CD4-positive, alpha-beta T cell treated with Interleukin-17A for 4 hours (primary cell): Measurements from ENCODE around the gene MACF1.

Source experiments
- DNase-seq: peaks from one replicate; pipeline ENCODE4 v3.0.0-alpha.2; 2020; ENCODE audit warnings: mixed read lengths

MACF1 gene

DNA sequence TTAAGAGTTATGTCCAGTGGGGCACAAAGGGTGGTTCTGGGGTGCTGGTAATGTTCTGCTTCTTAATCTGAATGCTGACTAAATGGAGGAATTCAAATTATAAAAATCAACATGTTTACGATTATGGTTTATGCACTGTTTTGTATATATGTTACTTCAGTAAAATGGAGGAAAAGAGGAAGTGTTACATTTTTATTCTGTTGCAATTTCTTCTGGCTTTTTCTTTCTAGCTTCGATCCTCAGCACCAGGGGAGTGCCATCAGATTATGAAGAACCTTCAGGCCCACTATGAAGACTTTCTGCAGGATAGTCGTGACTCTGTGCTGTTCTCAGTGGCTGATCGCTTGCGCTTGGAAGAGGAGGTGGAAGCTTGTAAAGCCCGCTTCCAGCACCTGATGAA lies 105.5 kb downstream of the MACF1 start:
- DNase-seq, result no peak

- DNase-seq, result no peak
Observed at GRCh38 chr1:39310691-39311090, 106.2 kb downstream of the MACF1 start.

GRCh38 chr1:39317111-39317510 lies 112.6 kb downstream of the MACF1 start:
- DNase-seq, result no peak

- no peak for DNase-seq
Observed at GRCh38 chr1:39317910-39318633, 113.6 kb downstream of the MACF1 start.

DNA sequence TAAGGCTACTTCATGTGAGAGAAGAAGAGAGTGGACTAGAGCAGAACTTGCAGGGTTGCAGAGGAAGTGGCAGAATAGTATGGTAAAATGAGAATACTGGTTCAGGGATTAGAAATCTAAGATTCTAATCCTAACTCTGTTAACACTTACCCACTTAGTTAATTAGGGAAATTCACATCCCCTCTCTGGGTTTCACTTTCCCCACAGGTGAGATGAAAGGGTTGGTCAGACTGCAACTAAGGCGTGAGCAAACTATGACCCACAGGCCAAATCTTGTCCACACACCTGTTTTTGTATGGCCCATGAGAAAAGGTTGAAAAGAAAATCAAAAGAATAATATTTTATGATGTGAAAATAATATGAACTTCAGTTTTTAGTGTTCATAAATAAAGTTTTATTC lies 117.5 kb downstream of the MACF1 start:
- no peak for DNase-seq

DNA sequence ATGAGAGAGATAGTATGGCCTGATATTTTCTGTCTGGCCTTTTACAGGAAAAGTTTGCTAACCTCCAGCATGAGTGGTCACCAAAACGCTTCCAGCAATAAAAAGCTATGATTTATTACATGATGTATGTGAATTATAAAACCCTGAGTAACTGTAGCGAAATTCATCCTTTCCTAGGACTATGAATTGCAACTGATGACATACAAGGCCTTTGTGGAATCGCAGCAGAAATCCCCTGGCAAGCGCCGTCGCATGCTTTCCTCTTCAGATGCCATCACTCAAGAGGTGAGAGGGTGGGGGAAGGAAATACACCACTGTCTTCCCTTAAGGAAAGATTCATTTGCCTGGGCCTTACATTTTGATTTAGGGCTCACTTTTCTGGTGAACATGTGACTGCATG lies 117.9 kb downstream of the MACF1 start:
- no peak for DNase-seq

- DNase-seq, result no peak
Observed at GRCh38 chr1:39324888-39325287, 120.4 kb downstream of the MACF1 start.

- DNase-seq, result no peak
Observed at GRCh38 chr1:39326836-39327235, 122.3 kb downstream of the MACF1 start.

DNA sequence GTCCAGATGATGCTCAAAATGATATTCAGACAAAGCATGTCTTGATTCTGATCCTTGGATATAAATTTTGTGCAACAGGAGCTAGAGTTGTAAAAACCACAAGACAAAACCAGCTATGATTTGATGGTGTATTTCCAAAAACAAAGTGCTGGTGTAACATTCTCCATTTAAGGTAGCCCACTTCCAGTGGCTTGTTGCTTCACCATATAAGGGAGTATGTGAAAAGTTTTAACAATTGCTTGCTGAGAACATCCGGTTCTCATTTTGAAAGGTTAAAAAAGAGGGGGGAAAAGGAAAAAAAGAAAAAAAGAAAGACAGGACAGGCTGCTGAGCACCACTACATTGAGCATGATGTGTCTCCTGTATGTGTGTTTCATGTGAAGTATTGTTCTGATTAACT lies 123.6 kb downstream of the MACF1 start:
- DNase-seq, result no peak

GRCh38 chr1:39328586-39329121 lies 124.2 kb downstream of the MACF1 start:
- no peak for DNase-seq

GRCh38 chr1:39331647-39332046 lies 127.2 kb downstream of the MACF1 start:
- DNase-seq, result no peak

GRCh38 chr1:39332291-39332690 lies 127.8 kb downstream of the MACF1 start:
- no peak for DNase-seq

GRCh38 chr1:39332828-39333227 lies 128.3 kb downstream of the MACF1 start:
- DNase-seq, result no peak

DNA sequence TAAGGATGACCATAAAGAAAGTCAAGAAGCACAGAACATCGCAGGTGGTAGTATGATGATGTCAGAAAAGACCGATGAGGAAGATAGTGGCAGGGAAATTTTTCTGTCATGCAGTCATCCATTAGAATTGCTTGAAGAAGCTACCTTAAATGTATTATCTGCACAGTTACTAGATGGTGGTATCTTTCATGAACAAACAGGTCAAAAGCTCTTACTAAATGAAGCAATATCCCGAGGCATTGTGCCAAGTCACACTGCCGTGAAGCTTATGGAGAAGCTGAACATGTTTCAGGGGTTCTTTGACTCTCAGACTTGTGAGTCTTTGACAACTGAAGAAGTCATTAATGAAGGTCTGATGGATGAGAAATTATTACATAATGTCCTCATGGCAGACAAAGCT lies 128.8 kb downstream of the MACF1 start:
- no peak for DNase-seq

- no peak for DNase-seq
Observed at GRCh38 chr1:39335216-39335615, 130.7 kb downstream of the MACF1 start.

- no peak for DNase-seq
Observed at GRCh38 chr1:39337067-39337466, 132.6 kb downstream of the MACF1 start.

DNA sequence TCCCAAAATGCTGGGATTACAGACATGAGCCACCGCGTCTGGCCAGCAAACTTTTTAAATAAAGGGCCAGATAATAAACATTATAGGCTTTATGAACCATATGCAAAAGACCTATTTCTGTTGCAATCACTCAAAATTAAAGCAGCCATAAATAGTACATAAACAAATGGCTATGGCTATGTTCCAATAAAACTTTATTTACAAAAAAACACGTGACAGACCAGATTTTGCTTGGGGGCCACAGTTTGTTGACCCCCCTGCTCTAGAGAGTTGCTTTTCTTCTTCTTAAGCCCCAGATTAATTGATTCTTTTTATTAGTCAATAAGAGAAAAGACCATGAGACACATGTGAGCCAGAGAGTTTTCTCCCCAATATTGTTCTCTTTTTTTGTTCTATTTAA lies 138.3 kb downstream of the MACF1 start:
- no peak for DNase-seq

- no peak for DNase-seq
Observed at GRCh38 chr1:39344394-39345154, 140.1 kb downstream of the MACF1 start.

DNA sequence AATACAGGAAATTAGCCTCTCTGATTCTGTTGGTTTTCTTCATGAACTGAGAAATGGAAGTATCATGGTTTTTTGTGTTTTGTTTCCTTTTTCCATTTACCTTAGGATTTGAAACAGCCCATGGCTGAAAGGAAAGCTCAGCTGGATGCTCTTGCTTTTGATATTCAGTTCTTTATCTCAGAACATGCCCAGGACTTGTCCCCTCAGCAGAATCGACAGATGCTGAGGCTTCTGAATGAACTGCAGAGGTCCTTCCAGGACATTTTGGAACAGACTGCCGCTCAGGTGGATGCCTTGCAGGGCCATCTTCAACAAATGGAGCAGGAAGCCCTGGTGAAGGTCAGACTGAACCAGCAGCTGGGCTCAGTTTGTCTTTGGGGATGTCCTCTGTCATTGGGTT lies 142.4 kb downstream of the MACF1 start:
- no peak for DNase-seq

- DNase-seq, result no peak
Observed at GRCh38 chr1:39348278-39348677, 143.8 kb downstream of the MACF1 start.

GRCh38 chr1:39352881-39353280 lies 148.4 kb downstream of the MACF1 start:
- no peak for DNase-seq

- DNase-seq, result no peak
Observed at GRCh38 chr1:39354572-39354971, 150.1 kb downstream of the MACF1 start.

DNA sequence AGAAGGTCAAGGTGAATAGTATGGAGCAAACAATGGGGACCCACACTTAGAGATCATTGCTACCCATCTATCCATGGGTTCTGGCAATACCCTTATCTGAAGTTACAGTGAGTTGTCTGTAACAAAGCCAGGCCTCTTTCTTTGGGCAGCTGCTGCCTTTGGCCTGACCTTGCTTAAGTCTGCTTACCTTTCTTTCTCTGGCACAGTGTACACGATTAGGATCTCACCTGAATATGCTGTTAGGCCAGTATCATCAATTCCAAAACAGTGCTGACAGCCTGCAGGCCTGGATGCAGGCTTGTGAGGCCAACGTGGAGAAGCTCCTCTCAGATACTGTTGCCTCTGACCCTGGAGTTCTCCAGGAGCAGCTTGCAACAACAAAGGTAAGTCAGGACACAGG lies 154.0 kb downstream of the MACF1 start:
- DNase-seq, result no peak

GRCh38 chr1:39359028-39359570 lies 154.6 kb downstream of the MACF1 start:
- DNase-seq, result no peak
